Measurements from ENCODE around the gene UBE2D4.
"Not testable (repeated sequence)": the region's sequence is repeated elsewhere in the genome, so short reads cannot be mapped to it uniquely, and the experiment has no call there.

UBE2D4 gene

GRCh38 chr7:43968172-43969040, 42.2 kb downstream of the UBE2D4 start:
- DNase-seq (ENCODE audit: low spot score) = not testable (repeated sequence)

- not testable (repeated sequence) for DNase-seq (ENCODE audit: low spot score)
These were observed 43.4 kb downstream of the UBE2D4 start for GRCh38 chr7:43969586-43969985.

GRCh38 chr7:43970698-43971097, 44.5 kb downstream of the UBE2D4 start:
- not testable (repeated sequence) for DNase-seq (ENCODE audit: low spot score)

- not testable (repeated sequence) for DNase-seq (ENCODE audit: low spot score)
These were observed 47.9 kb downstream of the UBE2D4 start for GRCh38 chr7:43974033-43974573.

GRCh38 chr7:43974725-43975482, 48.7 kb downstream of the UBE2D4 start:
- DNase-seq (ENCODE audit: low spot score) = not testable (repeated sequence)

- DNase-seq (ENCODE audit: low spot score) = no peak
These were observed 51.3 kb downstream of the UBE2D4 start for GRCh38 chr7:43977525-43977924.

GRCh38 chr7:43978102-43978501, 51.9 kb downstream of the UBE2D4 start:
- not testable (repeated sequence) for DNase-seq (ENCODE audit: low spot score)

GRCh38 chr7:43982848-43983247, 56.6 kb downstream of the UBE2D4 start:
- DNase-seq (ENCODE audit: low spot score) = not testable (repeated sequence)

- not testable (repeated sequence) for DNase-seq (ENCODE audit: low spot score)
These were observed 57.5 kb downstream of the UBE2D4 start for GRCh38 chr7:43983736-43984135.

GRCh38 chr7:43985904-43986864, 59.9 kb downstream of the UBE2D4 start:
- DNase-seq (ENCODE audit: low spot score) = peak; percentile 50

- not testable (repeated sequence) for DNase-seq (ENCODE audit: low spot score)
These were observed 61.2 kb downstream of the UBE2D4 start for GRCh38 chr7:43987476-43987875.

- DNase-seq (ENCODE audit: low spot score) = not testable (repeated sequence)
These were observed 63.9 kb downstream of the UBE2D4 start for GRCh38 chr7:43990011-43990585.

GRCh38 chr7:43990829-43991228, 64.6 kb downstream of the UBE2D4 start:
- DNase-seq (ENCODE audit: low spot score) = not testable (repeated sequence)

GRCh38 chr7:43992896-43993295, 66.7 kb downstream of the UBE2D4 start:
- DNase-seq (ENCODE audit: low spot score) = not testable (repeated sequence)

- not testable (repeated sequence) for DNase-seq (ENCODE audit: low spot score)
These were observed 68.4 kb downstream of the UBE2D4 start for GRCh38 chr7:43994681-43995080.

GRCh38 chr7:43997532-43997931, 71.3 kb downstream of the UBE2D4 start, which contains the start of gene SPDYE1:
TSS of gene SPDYE1 (plus strand) at chr7:43997897. CDS start at chr7:43999950, 2,053 bp downstream.
- not testable (repeated sequence) for DNase-seq (ENCODE audit: low spot score)

Data from Ammon's horn (tissue), 1 donor.